Measurements from ENCODE around the gene C17orf113. TPM values are rescaled to one million over a fixed set of nuclear protein-coding genes. Genes with fewer than 3 reads are reported as not detected.

C17orf113 gene
- total and polyA plus RNA-seq, 2 of the 4 experiments (the other 2 are of a cell fraction): under 0.01 to 0.03 TPM

DNA sequence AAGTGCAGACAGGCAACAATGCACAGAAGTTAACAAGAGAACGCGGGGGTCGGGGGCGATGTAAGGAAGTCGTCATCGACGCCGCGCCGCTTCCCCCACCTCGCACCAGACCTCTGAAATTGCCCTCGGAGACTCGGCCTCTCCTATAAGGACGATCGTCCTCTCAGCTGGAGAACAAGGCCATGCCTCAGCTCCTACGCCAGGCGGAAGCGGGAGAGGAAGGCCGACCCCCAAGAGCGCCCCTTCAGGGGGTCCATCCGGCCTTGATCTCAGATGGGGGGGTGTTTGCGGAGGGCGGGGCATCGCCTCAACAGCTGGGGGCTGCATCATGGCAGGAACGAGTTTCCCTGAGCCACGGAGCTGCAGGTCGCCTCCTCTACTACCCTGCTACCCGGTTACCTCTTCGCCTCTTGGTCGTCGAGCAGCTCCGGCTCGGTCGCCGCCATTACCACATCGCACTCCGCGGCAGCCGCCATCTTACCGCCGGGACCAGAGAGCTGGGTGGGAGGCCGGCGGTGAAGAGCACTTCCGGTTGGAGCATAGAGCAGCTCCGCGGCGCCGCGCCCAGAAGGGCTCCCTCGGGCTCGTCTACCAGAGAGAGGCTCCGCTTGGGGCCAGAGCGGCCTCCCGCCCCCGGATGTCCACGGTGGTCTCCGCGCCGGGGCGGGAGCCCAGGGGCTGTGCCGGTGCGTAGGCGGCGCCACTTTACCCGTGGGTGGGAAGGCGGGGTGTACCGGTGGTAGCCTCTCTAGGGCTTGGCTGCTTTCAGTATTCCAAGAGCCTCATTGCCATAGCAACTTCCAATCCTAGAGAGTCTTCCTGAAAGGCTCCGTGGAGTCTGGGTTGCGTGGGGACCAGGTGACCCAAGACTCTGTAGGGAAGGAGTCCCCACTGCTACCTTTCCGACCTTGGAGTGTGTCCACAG lies 33.2 kb downstream of the C17orf113 start, which contains the start of gene DNAJC7:
DNAJC7 (minus strand) TSS at position 499 of the 925 bp plus-strand sequence; CDS start at position 476, 23 bp downstream.
- Histone ChIP-seq H3K27ac (ENCODE audit: insufficient read depth, low read length) (peak within 1 kb of the TSS; percentile 94), H2AK9ac (replicated peaks; ENCODE audit: low read depth, low read length, poor library complexity) (peak within 1 kb of the TSS; percentile 99), H3K14ac (replicated peaks; ENCODE audit: low read depth, low read length) (peak within 1 kb of the TSS; percentile 99), H2AK5ac (ENCODE audit: low read depth, low read length) (peak within 1 kb of the TSS; percentile 96), H3K4me3 (ENCODE audit: insufficient read depth, low read depth, low read length) (peak within 1 kb of the TSS; percentile 65), H3K23ac (ENCODE audit: low read depth, low read length) (peak within 1 kb of the TSS; percentile 100), H4K8ac (ENCODE audit: low read depth in 2 of 2, low read length in 2 of 2) (peak within 1 kb of the TSS; percentile 96 to 100), H3K9me1 (ENCODE audit: insufficient read depth, low read length) (peaks cover 8% of the 10 kb centered on the region), H3K79me1 (ENCODE audit: low read depth in 1 of 2, low read length in 2 of 2) (peaks cover 12 to 60% of the 10 kb centered on the region in 2 experiments), H3K9ac (ENCODE audit: low read depth, low read length) (peak within 1 kb of the TSS; percentile 93), H3K56ac (ENCODE audit: extremely low read depth, insufficient read depth, low read length) (peak within 1 kb of the TSS; percentile 88), H3K4ac (ENCODE audit: low read depth, low read length) (peak within 1 kb of the TSS; percentile 98), H2AFZ (replicated peaks; ENCODE audit: low read length, poor library complexity) (peak within 1 kb of the TSS; percentile 97), H3K4me1 (ENCODE audit: control insufficient read depth, insufficient read depth, low read length) (peaks cover 3% of the 10 kb centered on the region; the same call in 1 of the 2 replicates), H3K27me3 (ENCODE audit: control insufficient read depth, insufficient read depth, low read length) (no peaks in the 10 kb centered on the region), H2BK5ac (ENCODE audit: low read depth, low read length, poor library complexity, severe bottlenecking) (peak within 1 kb of the TSS; percentile 85), H2BK20ac (ENCODE audit: low read depth, low read length) (0 out of 2 replicates have a peak within 1 kb of the TSS, but pooled peaks have one; percentile 9), H4K91ac (ENCODE audit: insufficient read depth, low read depth, low read length) (peak within 1 kb of the TSS; percentile 94), H3K4me2 (ENCODE audit: low read depth, low read length) (peak within 1 kb of the TSS; percentile 96), H3K36me3 (ENCODE audit: control insufficient read depth, insufficient read depth, low read length) (peaks cover under 1% of the 10 kb centered on the region), H3K9me3 (ENCODE audit: control insufficient read depth, insufficient read depth, low read length) (no peaks in the 10 kb centered on the region), H4K20me1 (ENCODE audit: insufficient read depth, low read length) (peaks cover 23% of the 10 kb centered on the region), H2BK15ac (ENCODE audit: low read depth, low read length) (peak within 1 kb of the TSS; percentile 83; the same call in 2 of the 3 replicates), H4K5ac (ENCODE audit: low read depth, low read length) (peak within 1 kb of the TSS; percentile 96), H2BK120ac (ENCODE audit: low read depth, low read length) (peak within 1 kb of the TSS; percentile 73), H3K18ac (ENCODE audit: low read depth, low read length) (peak within 1 kb of the TSS; percentile 79)
- TF ChIP-seq NFE2L2 (IDR thresholded peaks at IDR 0.05; ENCODE audit: low read depth, low read length): no peak
- TF ChIP-seq CHD1 (IDR thresholded peaks at IDR 0.05; ENCODE audit: low read depth, low read length): 0 out of 2 replicates have a peak, but pooled peaks have one; percentile 76
- TF ChIP-seq MAZ (IDR thresholded peaks at IDR 0.05; ENCODE audit: borderline replicate concordance, low read depth, low read length): peak; percentile 48
- no peak for TF ChIP-seq RCOR1 (IDR thresholded peaks at IDR 0.05; ENCODE audit: insufficient replicate concordance, low read length)
- peak; percentile 88 for TF ChIP-seq POLR2A (IDR thresholded peaks at IDR 0.05; ENCODE audit: low read depth, low read length)
- TF ChIP-seq, protein P1, sequence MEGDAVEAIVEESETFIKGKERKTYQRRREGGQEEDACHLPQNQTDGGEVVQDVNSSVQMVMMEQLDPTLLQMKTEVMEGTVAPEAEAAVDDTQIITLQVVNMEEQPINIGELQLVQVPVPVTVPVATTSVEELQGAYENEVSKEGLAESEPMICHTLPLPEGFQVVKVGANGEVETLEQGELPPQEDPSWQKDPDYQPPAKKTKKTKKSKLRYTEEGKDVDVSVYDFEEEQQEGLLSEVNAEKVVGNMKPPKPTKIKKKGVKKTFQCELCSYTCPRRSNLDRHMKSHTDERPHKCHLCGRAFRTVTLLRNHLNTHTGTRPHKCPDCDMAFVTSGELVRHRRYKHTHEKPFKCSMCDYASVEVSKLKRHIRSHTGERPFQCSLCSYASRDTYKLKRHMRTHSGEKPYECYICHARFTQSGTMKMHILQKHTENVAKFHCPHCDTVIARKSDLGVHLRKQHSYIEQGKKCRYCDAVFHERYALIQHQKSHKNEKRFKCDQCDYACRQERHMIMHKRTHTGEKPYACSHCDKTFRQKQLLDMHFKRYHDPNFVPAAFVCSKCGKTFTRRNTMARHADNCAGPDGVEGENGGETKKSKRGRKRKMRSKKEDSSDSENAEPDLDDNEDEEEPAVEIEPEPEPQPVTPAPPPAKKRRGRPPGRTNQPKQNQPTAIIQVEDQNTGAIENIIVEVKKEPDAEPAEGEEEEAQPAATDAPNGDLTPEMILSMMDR (conservative IDR thresholded peaks at IDR 0.05; ENCODE audit: low read depth, low read length): no peak
- TF ChIP-seq CEBPB (IDR thresholded peaks at IDR 0.05; ENCODE audit: low read depth, low read length): peak; percentile 52; the same call in 1 of the 2 replicates
- TF ChIP-seq, protein P2, sequence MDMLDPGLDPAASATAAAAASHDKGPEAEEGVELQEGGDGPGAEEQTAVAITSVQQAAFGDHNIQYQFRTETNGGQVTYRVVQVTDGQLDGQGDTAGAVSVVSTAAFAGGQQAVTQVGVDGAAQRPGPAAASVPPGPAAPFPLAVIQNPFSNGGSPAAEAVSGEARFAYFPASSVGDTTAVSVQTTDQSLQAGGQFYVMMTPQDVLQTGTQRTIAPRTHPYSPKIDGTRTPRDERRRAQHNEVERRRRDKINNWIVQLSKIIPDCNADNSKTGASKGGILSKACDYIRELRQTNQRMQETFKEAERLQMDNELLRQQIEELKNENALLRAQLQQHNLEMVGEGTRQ (IDR thresholded peaks at IDR 0.05; ENCODE audit: low read depth, low read length): peak; percentile 13; the same call in 1 of the 2 replicates
- TF ChIP-seq MXI1 (IDR thresholded peaks at IDR 0.05; ENCODE audit: borderline replicate concordance, low read depth, low read length): 0 out of 2 replicates have a peak, but pooled peaks have one; percentile 8
- no peak for TF ChIP-seq BHLHE40 (IDR thresholded peaks at IDR 0.05; ENCODE audit: low read depth, low read length)
- intact Hi-C loops (cut with micrococcal nuclease): loop anchor here (2.0 kb wide), 1 partner anchor 14 kb away; no protein-coding TSS in a partner anchor
- WGBS, 2 experiments (ENCODE audit: extremely low coverage in 2 of 2, insufficient read length in 1 of 2): 0% methylated on average over 14 of the region's 70 CpGs; no CpG with 5 or more reads in 1 of the 2 experiments
- dilution Hi-C loops (cut with HindIII; ENCODE audit: low sequenced_read_pairs, unreplicated experiment): no loop called here
- peak; percentile 91 for ATAC-seq (ENCODE audit: low read depth)
- ChIA-PET POLR2A (ENCODE audit: unreplicated experiment) (interaction anchor here (0.6 to 1.1 kb wide), 4 partner anchors 10 to 175 kb away, joined by 3 to 7 read pairs (median 4); partner anchors contain the start of gene CNP), CTCF (interaction anchor here (0.6 to 1.0 kb wide), 2 partner anchors 8 to 14 kb away, joined by 3 read pairs; no protein-coding TSS in a partner anchor)
- DNase-seq: peak; percentile 89
- BruUV-seq (replicated peaks): TSS peak; percentile 48
- in situ Hi-C loops (cut with MboI; ENCODE audit: low sequenced_read_pairs): no loop called here

Data from IMR-90 (cell line).